KMS-11 (cell line): Measurements from ENCODE around the gene YARS1.

ENCODE experiments used
- H2AFZ ChIP-seq: fragments of 200-600 bp; sonication (generic); 2 replicates; pipeline ENCODE4 v1.6.1; 2016; ENCODE audit warnings: antibody characterized with exemption, mixed run types, low read depth
- H3K27ac ChIP-seq: fragments of 200-600 bp; sonication (generic); 2 replicates; pipeline ENCODE4 v1.6.1; 2016; ENCODE audit warnings: mild to moderate bottlenecking, mixed run types
- H3K27me3 ChIP-seq: fragments of 200-600 bp; sonication (generic); 2 replicates; pipeline ENCODE4 v1.6.1; 2017; ENCODE audit warnings: mild to moderate bottlenecking, low read depth, mixed run types, moderate library complexity; ENCODE audit not compliant: insufficient read depth
- H3K36me3 ChIP-seq: fragments of 200-600 bp; sonication (generic); 2 replicates; pipeline ENCODE4 v1.6.1; 2017; ENCODE audit warnings: mild to moderate bottlenecking, mixed run types; ENCODE audit not compliant: insufficient read depth
- H3K4me1 ChIP-seq: fragments of 200-600 bp; sonication (generic); 2 replicates; pipeline ENCODE4 v1.6.1; 2016; ENCODE audit warnings: mild to moderate bottlenecking, low read depth, mixed run types; ENCODE audit not compliant: poor library complexity, severe bottlenecking
- H3K4me2 ChIP-seq: fragments of 200-600 bp; sonication (generic); 2 replicates; pipeline ENCODE4 v1.7.0; 2016; ENCODE audit warnings: mild to moderate bottlenecking, mixed run types
- H3K4me3 ChIP-seq: fragments of 200-600 bp; sonication (generic); IDR thresholded peaks from 2 replicates; pipeline ENCODE4 v1.6.1; 2017; ENCODE audit warnings: low read depth, low read length, mixed read lengths; ENCODE audit not compliant: insufficient read depth
- H3K79me2 ChIP-seq: fragments of 200-600 bp; sonication (generic); 2 replicates; pipeline ENCODE4 v1.6.1; 2016; ENCODE audit warnings: low read depth, mixed run types; ENCODE audit not compliant: insufficient read depth
- H3K9ac ChIP-seq: fragments of 200-600 bp; sonication (generic); 2 replicates; pipeline ENCODE4 v1.6.1; 2016; ENCODE audit warnings: mild to moderate bottlenecking, mixed run types
- H4K20me1 ChIP-seq: fragments of 200-600 bp; sonication (generic); 2 replicates; pipeline ENCODE4 v1.6.1; 2016; ENCODE audit warnings: mild to moderate bottlenecking, mixed run types; ENCODE audit not compliant: insufficient read depth
- CTCF ChIP-seq: fragments of 200-600 bp; sonication (generic); conservative IDR thresholded peaks from 2 replicates; pipeline ENCODE4 v1.6.1; 2017; ENCODE audit warnings: low read depth, mild to moderate bottlenecking, antibody characterized with exemption, low read length, moderate library complexity, mixed read lengths

YARS1 gene

GRCh38 chr1:32817159-32817814 lies at the start of gene YARS1, which contains the start of gene S100PBP:
YARS1 (minus strand) TSS chr1:32817358; CDS start chr1:32817244, 114 bp downstream.
S100PBP (plus strand) TSS chr1:32817653; CDS start chr1:32826100, 8,447 bp downstream.
- H2AFZ ChIP-seq: peak within 1 kb of the TSS; percentile 28; the same call in 1 of the 2 replicates
- H3K36me3 ChIP-seq: 0 out of 2 replicates have a peak, but pooled peaks cover 4% of the 10 kb centered on the region
- peaks cover 62% of the 10 kb centered on the region for H3K4me1 ChIP-seq
- TF ChIP-seq CTCF: no peak
- no peaks in the 10 kb centered on the region for H3K27me3 ChIP-seq
- H4K20me1 ChIP-seq: peaks cover 10% of the 10 kb centered on the region
- peak within 1 kb of the TSS; percentile 96 for H3K4me2 ChIP-seq
- H3K9ac ChIP-seq: peak within 1 kb of the TSS; percentile 89
- H3K79me2 ChIP-seq: peaks cover 98% of the 10 kb centered on the region
- H3K27ac ChIP-seq: peak within 1 kb of the TSS; percentile 92
- peak within 1 kb of the TSS; percentile 71 for H3K4me3 ChIP-seq

GRCh38 chr1:32865639-32866405 lies 48.7 kb upstream of the YARS1 start:
- H3K36me3 ChIP-seq: no peaks in the 10 kb centered on the region
- no peak overlapping the region for H3K4me3 ChIP-seq
- TF ChIP-seq CTCF: no peak
- no peak overlapping the region for H3K4me2 ChIP-seq
- no peaks in the 10 kb centered on the region for H3K27me3 ChIP-seq
- no peak overlapping the region for H2AFZ ChIP-seq
- H4K20me1 ChIP-seq: no peaks in the 10 kb centered on the region
- H3K4me1 ChIP-seq: no peaks in the 10 kb centered on the region
- no peak overlapping the region for H3K9ac ChIP-seq
- H3K27ac ChIP-seq: no peak overlapping the region
- H3K79me2 ChIP-seq: no peaks in the 10 kb centered on the region

GRCh38 chr1:32864375-32865019 lies 47.3 kb upstream of the YARS1 start:
- no peak overlapping the region for H2AFZ ChIP-seq
- no peak overlapping the region for H3K9ac ChIP-seq
- no peak overlapping the region for H3K4me2 ChIP-seq
- no peaks in the 10 kb centered on the region for H4K20me1 ChIP-seq
- H3K36me3 ChIP-seq: no peaks in the 10 kb centered on the region
- no peaks in the 10 kb centered on the region for H3K79me2 ChIP-seq
- TF ChIP-seq CTCF: no peak
- no peak overlapping the region for H3K4me3 ChIP-seq
- no peaks in the 10 kb centered on the region for H3K4me1 ChIP-seq
- no peak overlapping the region for H3K27ac ChIP-seq
- no peaks in the 10 kb centered on the region for H3K27me3 ChIP-seq

GRCh38 chr1:32863881-32864245 lies 46.7 kb upstream of the YARS1 start:
- no peaks in the 10 kb centered on the region for H4K20me1 ChIP-seq
- no peak overlapping the region for H3K4me2 ChIP-seq
- no peaks in the 10 kb centered on the region for H3K36me3 ChIP-seq
- no peak for TF ChIP-seq CTCF
- no peak overlapping the region for H3K9ac ChIP-seq
- no peak overlapping the region for H2AFZ ChIP-seq
- H3K4me1 ChIP-seq: no peaks in the 10 kb centered on the region
- H3K79me2 ChIP-seq: no peaks in the 10 kb centered on the region
- H3K4me3 ChIP-seq: no peak overlapping the region
- no peaks in the 10 kb centered on the region for H3K27me3 ChIP-seq
- H3K27ac ChIP-seq: no peak overlapping the region
